DOHH2 (cell line): ENCODE data around the gene C6orf136.

ENCODE experiments used
- H3F3A ChIP-seq: fragments of 200-600 bp; sonication (generic), shearing (Covaris generic); 2 replicates; pipeline ENCODE4 v1.6.0; 2016; ENCODE audit warnings: antibody characterized with exemption, mild to moderate bottlenecking; ENCODE audit not compliant: control insufficient read depth, insufficient read depth
- H3K27ac ChIP-seq: fragments of 200-600 bp; sonication (generic); 2 replicates; pipeline ENCODE4 v1.5.1; 2014; ENCODE audit warnings: low read depth, mild to moderate bottlenecking, low read length, moderate library complexity
- H3K27me3 ChIP-seq: fragments of 200-600 bp; sonication (generic); 2 replicates; pipeline ENCODE4 v1.6.1; 2014; ENCODE audit warnings: mild to moderate bottlenecking, low read length, mixed read lengths; ENCODE audit not compliant: control insufficient read depth
- H3K36me3 ChIP-seq: fragments of 200-600 bp; sonication (generic); 2 replicates; pipeline ENCODE4 v1.6.1; 2014; ENCODE audit warnings: mild to moderate bottlenecking, low read length, moderate library complexity, mixed read lengths; ENCODE audit not compliant: control insufficient read depth
- H3K4me1 ChIP-seq: fragments of 200-600 bp; sonication (generic); 2 replicates; pipeline ENCODE4 v1.6.1; 2014; ENCODE audit warnings: mild to moderate bottlenecking, low read length, mixed read lengths; ENCODE audit not compliant: control insufficient read depth
- H3K4me2 ChIP-seq: fragments of 200-600 bp; sonication (generic); 2 replicates; pipeline ENCODE4 v1.6.0; 2014; ENCODE audit warnings: mild to moderate bottlenecking, low read length, moderate library complexity
- H3K4me3 ChIP-seq: fragments of 200-600 bp; sonication (generic); 2 replicates; pipeline ENCODE4 v1.5.1; 2014; ENCODE audit warnings: mild to moderate bottlenecking, low read length, mixed read lengths
- H3K79me2 ChIP-seq: fragments of 200-600 bp; sonication (generic); 2 replicates; pipeline ENCODE4 v1.6.1; 2014; ENCODE audit warnings: mild to moderate bottlenecking, low read length, mixed read lengths; ENCODE audit not compliant: control insufficient read depth
- H3K9me2 ChIP-seq: fragments of 200-600 bp; sonication (generic); replicated peaks from 2 replicates; pipeline ENCODE4 v1.6.1; 2014; ENCODE audit warnings: mild to moderate bottlenecking, low read length, mixed read lengths; ENCODE audit not compliant: control insufficient read depth
- H3K9me3 ChIP-seq: fragments of 200-600 bp; sonication (generic); 2 replicates; pipeline ENCODE4 v1.6.1; 2014; ENCODE audit warnings: antibody characterized with exemption, low read length, mixed read lengths; ENCODE audit not compliant: control insufficient read depth, insufficient read depth
- H4K20me1 ChIP-seq: fragments of 200-600 bp; sonication (generic); 2 replicates; pipeline ENCODE4 v1.6.0; 2014; ENCODE audit warnings: low read depth, mild to moderate bottlenecking, antibody characterized with exemption, low read length, moderate library complexity; ENCODE audit not compliant: control insufficient read depth, insufficient read depth
- EZH2phosphoT487 ChIP-seq: fragments of 200-600 bp; sonication (generic); IDR thresholded peaks from 2 replicates; pipeline ENCODE4 v1.6.1; 2017; ENCODE audit warnings: borderline replicate concordance, mild to moderate bottlenecking, antibody characterized with exemption, low read length, moderate library complexity, mixed read lengths
- TF ChIP-seq, protein P1 (sequence below): fragments of 200-600 bp; sonication (generic); IDR thresholded peaks from one replicate; pipeline ENCODE4 v1.5.1; 2014; ENCODE audit warnings: antibody characterized with exemption, mild to moderate bottlenecking, low read depth, low read length; ENCODE audit not compliant: poor library complexity, severe bottlenecking

Gene C6orf136

GRCh38 chr6:30619561-30619960 is 27.4 kb upstream of the C6orf136 start:
- Histone ChIP-seq H3K9me3 (no peaks in the 10 kb centered on the region), H3K36me3 (peaks cover 80% of the 10 kb centered on the region), H3K79me2 (peaks cover 53% of the 10 kb centered on the region), H3K4me3 (peak overlapping the region; percentile 83; the same call in 1 of the 2 replicates), H3K4me1 (peaks cover 14% of the 10 kb centered on the region), H3K9me2 (no peaks in the 10 kb centered on the region), H4K20me1 (peaks cover 10% of the 10 kb centered on the region; the same call in 1 of the 2 replicates), H3K4me2 (peak overlapping the region; percentile 91), H3K27me3 (no peaks in the 10 kb centered on the region), H3K27ac (no peak overlapping the region), H3F3A (peaks cover 23% of the 10 kb centered on the region)
- TF ChIP-seq, protein P1, sequence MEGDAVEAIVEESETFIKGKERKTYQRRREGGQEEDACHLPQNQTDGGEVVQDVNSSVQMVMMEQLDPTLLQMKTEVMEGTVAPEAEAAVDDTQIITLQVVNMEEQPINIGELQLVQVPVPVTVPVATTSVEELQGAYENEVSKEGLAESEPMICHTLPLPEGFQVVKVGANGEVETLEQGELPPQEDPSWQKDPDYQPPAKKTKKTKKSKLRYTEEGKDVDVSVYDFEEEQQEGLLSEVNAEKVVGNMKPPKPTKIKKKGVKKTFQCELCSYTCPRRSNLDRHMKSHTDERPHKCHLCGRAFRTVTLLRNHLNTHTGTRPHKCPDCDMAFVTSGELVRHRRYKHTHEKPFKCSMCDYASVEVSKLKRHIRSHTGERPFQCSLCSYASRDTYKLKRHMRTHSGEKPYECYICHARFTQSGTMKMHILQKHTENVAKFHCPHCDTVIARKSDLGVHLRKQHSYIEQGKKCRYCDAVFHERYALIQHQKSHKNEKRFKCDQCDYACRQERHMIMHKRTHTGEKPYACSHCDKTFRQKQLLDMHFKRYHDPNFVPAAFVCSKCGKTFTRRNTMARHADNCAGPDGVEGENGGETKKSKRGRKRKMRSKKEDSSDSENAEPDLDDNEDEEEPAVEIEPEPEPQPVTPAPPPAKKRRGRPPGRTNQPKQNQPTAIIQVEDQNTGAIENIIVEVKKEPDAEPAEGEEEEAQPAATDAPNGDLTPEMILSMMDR: no peak
- no peak for TF ChIP-seq EZH2phosphoT487

DNA sequence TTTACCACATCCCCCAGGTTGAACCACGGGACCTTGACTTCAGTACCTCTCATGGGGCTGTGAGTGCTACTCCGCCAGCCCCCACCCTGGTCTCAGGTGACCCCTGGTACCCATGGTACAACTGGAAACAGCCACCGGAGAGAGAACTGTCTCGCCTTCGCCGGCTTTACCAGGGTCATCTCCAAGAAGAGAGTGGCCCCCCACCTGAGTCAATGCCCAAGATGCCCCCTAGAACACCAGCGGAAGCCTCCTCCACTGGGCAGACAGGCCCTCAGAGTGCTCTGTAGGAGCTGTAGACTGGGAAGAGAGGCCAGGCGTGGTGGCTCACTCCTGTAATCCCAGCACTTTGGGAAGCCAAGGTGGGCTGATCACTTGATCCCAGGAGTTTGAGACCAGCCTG is 21.4 kb upstream of the C6orf136 start:
- H3K27me3 ChIP-seq: no peaks in the 10 kb centered on the region
- H3K79me2 ChIP-seq: peaks cover 16% of the 10 kb centered on the region
- no peak overlapping the region for H3K27ac ChIP-seq
- TF ChIP-seq EZH2phosphoT487: no peak
- TF ChIP-seq, protein P1: no peak
- no peak overlapping the region for H3K4me2 ChIP-seq
- H3K4me1 ChIP-seq: peaks cover 15% of the 10 kb centered on the region
- H3K9me3 ChIP-seq: no peaks in the 10 kb centered on the region
- peaks cover 68% of the 10 kb centered on the region for H3K36me3 ChIP-seq
- peaks cover 18% of the 10 kb centered on the region for H3F3A ChIP-seq
- H4K20me1 ChIP-seq: peaks cover 8% of the 10 kb centered on the region
- H3K4me3 ChIP-seq: no peak overlapping the region
- no peaks in the 10 kb centered on the region for H3K9me2 ChIP-seq

- peaks cover 55% of the 10 kb centered on the region for H3K36me3 ChIP-seq
- H3K27me3 ChIP-seq: no peaks in the 10 kb centered on the region
- peaks cover 15% of the 10 kb centered on the region for H3K4me1 ChIP-seq
- no peaks in the 10 kb centered on the region for H3K9me2 ChIP-seq
- no peak for TF ChIP-seq EZH2phosphoT487
- TF ChIP-seq, protein P1: peak; percentile 68
- peaks cover 9% of the 10 kb centered on the region for H3K79me2 ChIP-seq
- H3K9me3 ChIP-seq: no peaks in the 10 kb centered on the region
- H3K4me2 ChIP-seq: peak within 1 kb of the TSS; percentile 96
- H3F3A ChIP-seq: peaks cover 18% of the 10 kb centered on the region
- H3K4me3 ChIP-seq: peak within 1 kb of the TSS; percentile 94
- peak within 1 kb of the TSS; percentile 27; the same call in 1 of the 2 replicates for H3K27ac ChIP-seq
- H4K20me1 ChIP-seq: peaks cover 8% of the 10 kb centered on the region
Observed at GRCh38 chr6:30626484-30627366, 20.2 kb upstream of the C6orf136 start, which contains the start of gene ATAT1. TSS of gene ATAT1 (plus strand) at chr6:30626874.
